Left forelimb (tissue), 1 donor: ENCODE measurements around the gene UBAP2L.
"Not testable (repeated sequence)": the region's sequence is repeated elsewhere in the genome, so short reads cannot be mapped to it uniquely, and the experiment has no call there.

Experiments used
- DNase-seq: peaks from one replicate; pipeline ENCODE4 v3.0.0-alpha.2; 2018; ENCODE audit warnings: low spot score

Gene UBAP2L

GRCh38 chr1:154205778-154206177 is 15.0 kb upstream of the UBAP2L start:
- DNase-seq: not testable (repeated sequence)

- DNase-seq: no peak
Observed at GRCh38 chr1:154206196-154206595, 14.6 kb upstream of the UBAP2L start, which contains the start of gene CFAP141. TSS of gene CFAP141 (minus strand) at chr1:154206333. CDS start at chr1:154206307, 26 bp downstream.

GRCh38 chr1:154207262-154207661 is 13.5 kb upstream of the UBAP2L start:
- no peak for DNase-seq

- no peak for DNase-seq
Observed at GRCh38 chr1:154208677-154209388, 11.9 kb upstream of the UBAP2L start.

GRCh38 chr1:154212083-154212482 is 8.7 kb upstream of the UBAP2L start:
- no peak for DNase-seq

GRCh38 chr1:154213274-154213673 is 7.5 kb upstream of the UBAP2L start:
- DNase-seq: no peak

GRCh38 chr1:154218545-154218944 is 2.2 kb upstream of the UBAP2L start:
- DNase-seq: no peak

GRCh38 chr1:154219541-154219940 is 1.2 kb upstream of the UBAP2L start:
- no peak for DNase-seq

- DNase-seq: no peak
Observed at GRCh38 chr1:154220970-154221277, 169 bp downstream of the UBAP2L start.

GRCh38 chr1:154221278-154222001 is 685 bp downstream of the UBAP2L start:
- peak; percentile 79 for DNase-seq

- DNase-seq: no peak
Observed at GRCh38 chr1:154222518-154222917, 1.8 kb downstream of the UBAP2L start.

- DNase-seq: no peak
Observed at GRCh38 chr1:154222918-154223317, 2.2 kb downstream of the UBAP2L start.

GRCh38 chr1:154223621-154224020 is 2.9 kb downstream of the UBAP2L start:
- DNase-seq: no peak

GRCh38 chr1:154225370-154225769 is 4.6 kb downstream of the UBAP2L start:
- DNase-seq: no peak

GRCh38 chr1:154231112-154231511 is 10.4 kb downstream of the UBAP2L start:
- not testable (repeated sequence) for DNase-seq

- DNase-seq: not testable (repeated sequence)
Observed at GRCh38 chr1:154233127-154233526, 12.4 kb downstream of the UBAP2L start.

GRCh38 chr1:154236855-154237254 is 16.1 kb downstream of the UBAP2L start:
- DNase-seq: no peak

GRCh38 chr1:154237435-154237834 is 16.7 kb downstream of the UBAP2L start:
- no peak for DNase-seq

GRCh38 chr1:154237880-154238506 is 17.2 kb downstream of the UBAP2L start:
- no peak for DNase-seq

- no peak for DNase-seq
Observed at GRCh38 chr1:154239491-154239890, 18.7 kb downstream of the UBAP2L start.

- no peak for DNase-seq
Observed at GRCh38 chr1:154240294-154240833, 19.6 kb downstream of the UBAP2L start.

GRCh38 chr1:154241703-154242351 is 21.1 kb downstream of the UBAP2L start:
- DNase-seq: no peak
